GM21825 (cell line): Measurements from ENCODE around the gene KCNJ5.
"Not testable (repeated sequence)": the region's sequence is repeated elsewhere in the genome, so short reads cannot be mapped to it uniquely, and the experiment has no call there.

Source experiments
- ATAC-seq: cut with Tn5 transposase; IDR thresholded peaks from one replicate; pipeline ENCODE4 v1.9.1; 2021; ENCODE audit warnings: mild to moderate bottlenecking, moderate library complexity; ENCODE audit not compliant: unreplicated experiment

Gene KCNJ5

GRCh38 chr11:128909438-128910125 lies 18.4 kb downstream of the KCNJ5 start:
- ATAC-seq = no peak

- no peak for ATAC-seq
These were observed 19.4 kb downstream of the KCNJ5 start for GRCh38 chr11:128910576-128910975.

- no peak for ATAC-seq
These were observed 20.1 kb downstream of the KCNJ5 start for GRCh38 chr11:128911239-128911638.

- no peak for ATAC-seq
These were observed 20.5 kb downstream of the KCNJ5 start for GRCh38 chr11:128911701-128912100.

DNA sequence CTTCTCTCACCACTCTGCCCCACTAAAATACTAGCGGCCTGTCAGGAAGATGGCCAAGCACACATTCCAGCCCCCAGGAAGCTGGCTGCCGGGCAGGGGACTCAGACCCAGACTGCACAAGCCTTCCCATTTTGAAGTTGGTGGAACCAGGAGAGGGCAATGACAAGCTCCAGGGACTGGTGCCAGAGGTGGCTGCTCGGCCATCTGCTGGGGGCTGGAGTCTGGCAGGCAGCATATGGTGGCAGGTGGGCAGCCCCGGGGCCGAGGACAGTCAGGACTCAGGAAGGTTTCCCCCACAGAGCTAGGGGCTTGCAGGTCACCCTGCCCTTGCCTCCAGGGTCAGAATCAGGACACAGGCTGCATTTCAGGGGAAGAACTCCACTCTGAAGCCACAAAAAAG lies 22.6 kb downstream of the KCNJ5 start:
- ATAC-seq = no peak

DNA sequence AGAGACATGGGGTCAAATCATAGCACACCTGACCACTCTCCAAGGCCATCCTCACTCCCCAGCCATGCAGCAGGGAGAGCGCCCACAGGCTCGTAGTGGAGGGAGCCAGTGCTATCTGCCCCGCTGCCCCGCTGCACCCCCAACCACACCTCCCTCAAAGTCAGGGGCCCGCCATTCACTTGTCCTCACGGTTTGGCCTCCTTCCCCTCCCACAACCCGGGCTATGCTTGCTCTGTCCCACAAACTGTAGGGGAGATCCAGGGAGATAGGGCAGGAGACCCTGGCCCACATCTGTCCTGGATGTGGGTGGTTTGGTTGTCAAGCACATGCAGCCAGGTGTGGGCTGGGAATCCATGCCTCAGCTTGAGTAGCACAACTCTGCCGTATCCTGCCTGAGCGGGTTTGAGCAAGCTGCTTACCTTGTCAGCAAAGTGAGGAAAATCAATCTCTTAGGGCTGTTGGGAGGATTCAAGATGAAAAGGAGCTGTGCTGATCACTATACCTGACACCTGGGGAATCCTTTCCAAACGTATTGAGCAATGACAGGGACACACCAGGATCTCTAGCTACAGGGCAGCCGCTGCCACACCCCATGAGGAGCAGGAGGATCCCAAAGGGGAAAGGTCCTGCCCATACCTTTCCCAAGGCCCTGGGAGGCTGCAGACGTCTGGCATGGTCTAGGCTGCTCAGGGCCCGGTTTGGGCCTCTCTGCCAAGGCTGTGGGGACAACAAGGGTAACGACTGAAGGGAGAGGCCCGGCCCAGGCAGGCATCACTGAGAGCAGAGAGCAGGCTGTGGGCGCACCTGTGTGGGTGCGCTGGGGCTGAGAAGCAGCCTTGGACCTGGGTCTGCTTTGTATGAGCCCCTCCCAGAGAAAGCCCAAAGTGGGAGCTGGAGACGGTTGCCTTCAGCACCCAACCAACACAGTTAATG lies 23.3 kb downstream of the KCNJ5 start:
- ATAC-seq = no peak

DNA sequence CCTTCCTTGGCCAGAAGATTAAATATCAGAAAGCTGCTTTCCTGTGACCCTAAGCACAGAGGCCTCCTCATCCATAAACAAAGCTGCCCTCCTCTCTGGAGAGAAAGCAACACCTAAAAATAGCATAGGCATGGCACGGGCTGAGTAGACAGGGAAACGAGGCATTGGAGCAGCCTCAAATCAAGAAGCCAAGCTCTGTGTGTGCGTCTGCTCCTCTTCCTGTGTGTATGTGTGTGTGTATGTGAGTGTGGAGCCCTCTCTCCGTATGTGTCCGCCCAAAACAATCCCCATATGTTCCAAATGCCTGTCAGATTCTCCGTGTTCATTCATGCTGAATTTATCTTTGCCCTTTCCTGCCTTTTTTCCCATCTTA lies 24.0 kb downstream of the KCNJ5 start:
- no peak for ATAC-seq

GRCh38 chr11:128916037-128916572 lies 24.9 kb downstream of the KCNJ5 start:
- ATAC-seq = no peak

- ATAC-seq = no peak
These were observed 25.5 kb downstream of the KCNJ5 start for GRCh38 chr11:128916681-128917080.

DNA sequence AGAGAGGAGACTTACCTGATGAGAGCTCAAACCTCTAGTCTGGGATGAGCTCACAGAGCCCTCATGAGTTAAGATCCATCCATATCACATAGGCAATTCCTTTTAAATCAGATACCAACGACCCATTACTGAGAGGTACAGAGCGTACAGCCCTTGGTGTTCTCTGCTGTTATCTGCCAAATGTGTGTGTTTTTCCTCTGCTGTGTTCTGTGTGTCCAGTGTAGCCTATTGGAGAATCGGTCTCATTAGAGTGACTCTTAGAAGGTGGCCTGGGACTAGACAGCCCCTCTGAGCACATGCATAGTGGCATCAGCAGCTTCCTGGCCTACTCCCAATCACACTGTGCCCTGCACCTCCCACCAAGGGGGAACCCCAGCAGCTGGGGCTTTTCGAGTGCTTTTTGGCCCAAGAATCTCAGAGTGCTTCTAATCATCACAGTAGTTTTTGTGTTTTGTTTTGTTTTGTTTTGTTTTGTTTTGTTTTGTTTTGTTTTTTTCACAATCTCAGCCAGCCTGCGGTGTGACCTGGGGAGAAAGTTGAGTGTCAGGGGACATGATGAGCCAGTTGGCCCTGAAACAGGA lies 26.1 kb downstream of the KCNJ5 start:
- no peak for ATAC-seq

DNA sequence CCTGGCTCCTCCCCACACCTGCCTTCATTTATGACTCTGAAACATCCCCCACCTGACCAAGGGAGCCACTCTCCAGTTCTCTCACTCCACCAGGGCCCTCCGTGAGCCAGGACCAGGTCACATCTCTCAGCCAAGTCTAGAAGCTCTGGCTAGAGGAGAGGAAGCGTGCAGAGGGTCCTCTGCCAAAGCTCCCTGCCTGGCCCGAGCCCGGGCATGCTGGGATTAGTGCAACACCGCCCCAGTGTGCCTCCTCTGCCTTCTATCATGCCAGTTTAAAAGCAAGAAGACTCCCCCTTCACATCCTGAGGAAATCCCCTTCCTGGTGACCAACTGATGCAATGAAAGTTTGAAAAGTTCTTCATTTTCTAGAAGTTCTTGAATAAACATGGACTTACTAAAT lies 28.1 kb downstream of the KCNJ5 start:
- no peak for ATAC-seq

GRCh38 chr11:128919635-128920034 lies 28.5 kb downstream of the KCNJ5 start:
- ATAC-seq = not testable (repeated sequence)

GRCh38 chr11:128920666-128921065 lies 29.5 kb downstream of the KCNJ5 start:
- ATAC-seq = no peak

GRCh38 chr11:128921793-128922192 lies 30.6 kb downstream of the KCNJ5 start:
- no peak for ATAC-seq

GRCh38 chr11:128924104-128924503 lies 32.9 kb downstream of the KCNJ5 start:
- ATAC-seq = no peak

GRCh38 chr11:128924510-128925249 lies 33.5 kb downstream of the KCNJ5 start:
- ATAC-seq = no peak

DNA sequence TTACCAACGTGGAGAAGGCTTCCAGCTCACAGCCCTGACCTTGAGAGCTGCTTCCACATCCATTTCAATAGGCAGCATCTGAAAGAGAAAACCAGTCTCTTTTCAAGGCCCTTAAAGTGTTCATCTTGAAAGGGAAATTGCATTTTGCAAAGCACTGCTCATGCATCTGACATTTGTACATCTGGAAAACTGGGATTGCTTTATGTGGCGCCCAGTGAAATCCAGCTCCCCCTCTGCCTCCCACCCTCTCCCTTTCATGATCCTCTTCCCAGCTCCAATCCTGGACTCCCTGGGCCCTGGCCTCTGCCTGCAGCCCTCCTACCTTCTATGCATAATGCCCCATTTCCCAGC lies 34.1 kb downstream of the KCNJ5 start:
- no peak for ATAC-seq

DNA sequence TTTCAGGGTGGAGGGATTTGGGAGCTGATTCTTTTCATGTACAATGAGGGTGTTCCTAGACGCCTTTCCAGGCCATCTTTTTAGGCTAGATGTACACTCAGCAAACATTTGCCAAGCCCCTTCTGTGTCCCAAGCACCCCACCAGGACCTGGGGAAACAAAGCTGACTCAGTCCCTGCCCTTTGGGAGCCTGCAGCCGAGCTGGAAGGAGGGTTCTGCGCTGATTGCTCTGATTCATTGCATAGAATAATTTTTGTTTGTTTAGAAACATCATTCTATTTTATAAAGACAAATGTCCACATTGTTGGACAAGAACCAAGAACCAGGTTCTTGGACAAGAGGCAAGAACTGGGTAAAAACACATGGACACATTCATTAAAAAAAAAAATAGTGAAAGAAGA lies 34.8 kb downstream of the KCNJ5 start:
- no peak for ATAC-seq

- no peak for ATAC-seq
These were observed 35.4 kb downstream of the KCNJ5 start for GRCh38 chr11:128926437-128927107.

- ATAC-seq = no peak
These were observed 35.9 kb downstream of the KCNJ5 start for GRCh38 chr11:128927108-128927461.
